GM19043 (cell line): Measurements from ENCODE around the gene CAMTA1.

ENCODE experiments used
- ATAC-seq: cut with Tn5 transposase; IDR thresholded peaks from one replicate; pipeline ENCODE4 v1.9.1; 2021; ENCODE audit warnings: low read depth; ENCODE audit not compliant: unreplicated experiment

CAMTA1 gene

DNA sequence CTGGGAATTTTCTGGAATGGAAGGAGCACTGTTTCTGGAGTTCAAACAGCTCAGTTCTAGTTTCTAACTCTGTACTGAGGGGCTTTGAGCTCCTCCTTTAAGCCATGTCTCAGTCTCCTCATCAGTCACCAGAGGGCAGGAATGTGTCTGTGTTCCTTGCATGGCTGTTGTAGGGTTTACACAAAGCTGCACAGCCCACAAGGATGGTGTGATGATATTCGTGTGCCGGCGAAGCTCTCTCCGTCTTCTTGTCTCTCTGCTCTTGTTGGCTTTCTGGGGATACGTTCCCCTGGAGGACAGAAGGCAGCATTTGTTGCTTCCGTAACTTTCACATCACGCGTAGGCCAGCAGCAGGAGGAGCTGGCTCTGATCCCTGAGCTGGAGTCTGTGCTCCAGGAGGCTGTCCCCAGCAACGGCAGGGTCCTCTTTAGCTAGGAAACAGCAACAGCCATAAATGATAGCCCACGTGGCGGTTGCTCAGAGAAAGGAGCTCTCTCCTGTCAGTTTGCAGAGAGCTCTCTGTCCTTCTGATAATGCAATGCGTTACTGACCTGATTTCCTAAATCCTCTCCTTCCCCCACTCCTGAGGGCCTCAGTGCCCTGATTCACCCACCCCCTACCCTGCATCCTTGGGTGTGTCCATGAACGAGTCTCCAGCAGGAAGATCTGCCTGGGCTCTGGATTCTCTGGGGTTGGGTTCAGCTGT, 796.7 kb downstream of the CAMTA1 start:
- no peak for ATAC-seq

DNA sequence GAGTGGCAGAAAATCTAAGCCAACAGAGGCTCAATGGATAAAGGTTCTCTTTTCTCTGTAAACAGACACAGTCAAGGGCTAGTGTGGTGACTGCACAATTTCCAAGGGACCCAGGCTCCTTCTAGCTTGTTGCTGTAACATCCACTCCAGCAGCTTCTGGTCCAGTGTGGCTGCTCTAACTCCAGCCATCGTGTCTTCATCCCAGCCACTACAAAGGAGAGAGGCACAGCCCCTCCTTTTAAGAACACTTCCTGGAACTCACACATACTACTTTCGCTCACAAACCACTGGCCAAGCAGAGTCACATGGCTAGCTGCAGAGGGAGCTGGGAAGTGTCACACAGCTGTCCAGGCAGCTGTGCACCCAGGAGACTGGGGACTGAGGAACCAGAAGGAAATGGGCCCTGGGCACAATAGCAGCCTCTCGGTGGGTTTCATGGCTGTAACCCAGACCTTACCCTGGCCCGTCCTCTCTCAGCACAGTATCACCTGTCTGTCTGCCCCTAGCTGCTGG, 797.3 kb downstream of the CAMTA1 start:
- no peak for ATAC-seq

GRCh38 chr1:7583291-7584096, 798.2 kb downstream of the CAMTA1 start:
- no peak for ATAC-seq

DNA sequence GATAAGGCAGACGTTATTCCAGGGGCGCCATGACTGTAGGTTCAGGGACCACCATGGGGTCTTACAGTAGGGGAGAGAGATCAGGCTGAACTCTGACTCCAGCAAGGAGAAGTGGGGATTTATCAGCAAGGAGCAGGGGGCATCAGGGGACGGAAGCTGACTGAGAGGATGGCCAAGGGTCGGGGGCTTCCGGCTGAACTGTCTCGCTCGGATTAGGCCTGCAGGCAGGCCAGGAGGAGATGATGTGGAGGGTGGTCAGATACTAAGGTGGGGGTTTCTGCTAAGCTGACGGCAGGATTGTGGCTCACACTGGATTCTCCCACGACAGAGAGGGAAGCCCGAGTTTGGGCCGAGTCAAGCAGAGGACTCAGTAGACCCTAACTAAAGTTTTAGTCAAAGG, 798.9 kb downstream of the CAMTA1 start:
- ATAC-seq: no peak

DNA sequence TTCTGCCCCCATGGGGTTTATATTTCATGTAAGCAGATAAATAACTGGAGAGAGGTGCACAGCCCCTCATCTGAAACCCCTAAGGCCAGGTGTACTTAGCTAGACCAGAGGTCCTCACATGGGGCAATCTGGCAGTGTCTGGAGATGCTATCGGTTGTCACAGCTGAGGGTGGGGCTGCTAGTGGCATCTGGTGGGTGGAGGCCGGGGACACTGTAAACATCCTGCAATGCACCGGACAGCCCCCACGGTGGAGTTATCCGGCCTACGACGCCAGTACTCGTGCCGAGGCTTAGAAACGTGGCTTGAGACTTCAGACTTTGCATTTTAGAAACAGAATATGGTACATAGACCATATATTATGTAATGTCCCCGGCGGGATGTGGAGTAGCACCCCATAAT, 799.4 kb downstream of the CAMTA1 start:
- no peak for ATAC-seq

DNA sequence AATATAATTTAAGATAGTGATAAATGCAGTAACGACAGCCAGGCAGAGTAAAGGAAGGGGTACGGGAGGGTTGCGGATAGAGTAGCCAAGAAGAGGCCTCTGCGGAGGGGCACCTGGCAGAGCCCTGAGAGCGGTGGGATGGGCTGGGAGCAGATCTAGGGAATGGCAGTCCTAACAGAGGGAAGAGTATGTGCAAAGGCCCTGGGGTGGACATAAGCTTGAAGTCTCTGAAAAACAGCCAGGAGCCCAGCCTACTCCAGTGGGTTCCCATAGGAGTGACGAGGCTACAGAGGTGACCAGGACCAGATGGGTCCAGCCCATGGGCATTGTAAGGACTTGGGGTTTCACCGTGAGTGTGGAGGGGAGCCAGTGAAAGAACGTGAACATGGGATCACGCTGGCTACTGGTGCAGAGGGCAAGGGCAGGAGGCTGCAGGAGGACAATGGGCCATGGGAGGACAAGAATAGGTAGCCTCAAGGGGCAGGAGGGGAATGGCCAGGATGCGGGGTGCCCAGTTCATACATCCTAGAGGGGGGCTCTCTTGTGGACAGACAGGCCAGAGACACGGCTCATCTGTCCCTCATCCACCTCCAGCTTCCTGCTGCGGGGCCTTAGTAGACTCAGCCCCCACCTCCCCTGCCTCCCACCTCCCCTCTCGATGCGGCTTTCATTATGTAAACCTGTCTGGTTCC, 800.1 kb downstream of the CAMTA1 start:
- no peak for ATAC-seq

- no peak for ATAC-seq
Measured at GRCh38 chr1:7586031-7586941, 801.0 kb downstream of the CAMTA1 start.

DNA sequence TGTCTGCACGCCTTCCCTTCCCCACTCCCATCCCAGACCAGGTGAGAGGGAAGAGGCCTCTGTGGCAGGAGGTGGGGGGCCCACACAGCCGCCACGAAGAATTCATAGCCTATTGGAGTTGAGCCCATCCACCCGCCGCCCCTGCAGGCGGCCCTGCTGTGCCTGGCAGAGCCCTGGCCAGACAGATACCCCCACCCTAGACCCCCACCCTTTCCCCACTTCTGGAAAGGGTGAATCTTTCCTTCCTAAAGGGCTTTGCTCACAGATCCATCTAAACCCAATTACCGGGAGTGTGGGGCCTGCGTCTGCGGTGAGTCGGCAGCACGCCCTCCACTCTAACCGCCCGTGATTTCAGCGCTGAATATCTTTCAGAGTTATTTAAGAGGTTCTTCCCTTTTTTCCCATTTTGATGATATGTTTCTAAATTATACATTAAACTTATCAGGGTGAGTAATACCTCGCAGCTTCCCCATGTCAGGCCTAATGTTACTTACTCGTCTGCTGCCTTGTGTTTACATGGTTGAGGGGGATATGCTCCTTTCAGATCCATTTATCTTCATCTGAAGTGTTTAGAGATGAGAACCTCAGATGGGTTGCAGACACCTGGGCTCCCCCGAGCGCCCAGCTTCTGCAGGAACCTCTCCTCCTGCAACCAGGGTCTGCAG, 802.0 kb downstream of the CAMTA1 start:
- ATAC-seq: no peak

GRCh38 chr1:7587773-7588456, 802.7 kb downstream of the CAMTA1 start:
- no peak for ATAC-seq

DNA sequence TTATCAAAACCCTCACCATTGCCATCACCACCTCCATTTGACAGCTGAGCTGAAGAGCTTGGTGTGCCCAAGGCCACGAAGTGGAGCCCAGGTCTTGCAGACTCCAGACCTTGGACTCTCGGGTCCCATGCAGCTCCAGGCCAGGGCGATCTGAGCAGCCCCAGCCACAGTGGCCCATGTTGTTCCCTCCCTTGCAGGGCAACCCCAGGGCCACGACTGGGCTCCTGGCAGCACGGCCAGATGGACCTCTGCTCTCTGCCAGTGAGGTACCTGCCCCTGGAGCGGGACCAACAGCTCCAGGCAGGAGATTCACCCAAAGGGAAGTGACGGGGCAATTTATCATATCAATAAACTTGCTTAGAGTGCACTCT, 803.2 kb downstream of the CAMTA1 start:
- ATAC-seq: no peak

- ATAC-seq: no peak
Measured at GRCh38 chr1:7589080-7589735, 804.0 kb downstream of the CAMTA1 start.

GRCh38 chr1:7589774-7590425, 804.6 kb downstream of the CAMTA1 start:
- ATAC-seq: no peak

- ATAC-seq: no peak
Measured at GRCh38 chr1:7590426-7590790, 805.2 kb downstream of the CAMTA1 start.

DNA sequence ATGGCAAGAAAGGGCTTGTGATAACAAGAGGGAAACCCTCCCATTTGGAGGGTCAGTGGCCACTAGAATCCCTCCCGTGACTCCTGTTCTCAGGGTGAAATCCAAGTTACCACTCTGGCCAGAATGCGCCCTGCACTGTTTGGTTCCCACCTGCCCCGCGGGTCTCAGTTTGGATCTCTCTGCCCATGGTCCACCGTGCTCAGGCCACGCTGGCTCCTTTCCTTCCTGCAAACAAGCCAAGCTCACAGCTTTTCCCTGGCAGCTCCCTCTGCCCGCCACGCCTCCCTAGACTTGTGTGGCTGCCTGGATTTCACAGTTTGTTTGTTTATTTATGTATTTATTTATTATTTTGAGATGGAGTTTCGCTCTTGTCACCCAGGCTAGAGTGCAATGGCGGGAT, 806.3 kb downstream of the CAMTA1 start:
- ATAC-seq: no peak

DNA sequence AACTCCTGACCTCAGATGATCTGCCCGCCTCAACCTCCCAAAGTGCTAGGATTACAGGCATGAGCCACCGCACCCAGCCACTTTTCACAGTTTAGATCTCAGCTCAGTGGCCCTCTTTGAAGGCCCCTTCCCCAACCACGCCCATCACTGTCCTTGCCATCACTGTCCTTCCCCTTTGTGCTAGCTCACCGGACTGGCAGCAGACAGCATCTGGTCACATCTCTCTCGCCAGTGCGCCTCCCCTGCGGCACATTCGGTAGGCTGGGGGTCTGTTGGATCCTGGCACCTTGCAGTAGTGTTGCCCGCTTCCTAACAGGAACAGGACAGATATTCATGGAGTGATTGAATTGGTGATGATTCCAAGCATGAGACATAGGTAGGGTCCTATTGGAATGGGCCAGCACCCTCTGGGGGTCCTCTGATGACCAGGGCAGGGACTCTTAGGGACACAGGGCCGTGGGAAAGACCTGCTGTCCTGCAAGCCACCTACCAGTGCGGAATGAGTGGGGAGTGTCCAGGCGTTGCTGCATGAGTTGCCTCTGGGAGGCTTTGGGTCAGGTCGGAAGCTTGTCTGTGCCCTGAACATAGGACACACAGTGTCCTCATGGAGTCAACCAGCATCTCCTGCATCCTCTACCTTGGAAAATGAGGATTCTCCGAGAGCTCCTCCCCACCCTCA, 807.0 kb downstream of the CAMTA1 start:
- no peak for ATAC-seq

GRCh38 chr1:7594002-7594713, 808.9 kb downstream of the CAMTA1 start:
- ATAC-seq: no peak

DNA sequence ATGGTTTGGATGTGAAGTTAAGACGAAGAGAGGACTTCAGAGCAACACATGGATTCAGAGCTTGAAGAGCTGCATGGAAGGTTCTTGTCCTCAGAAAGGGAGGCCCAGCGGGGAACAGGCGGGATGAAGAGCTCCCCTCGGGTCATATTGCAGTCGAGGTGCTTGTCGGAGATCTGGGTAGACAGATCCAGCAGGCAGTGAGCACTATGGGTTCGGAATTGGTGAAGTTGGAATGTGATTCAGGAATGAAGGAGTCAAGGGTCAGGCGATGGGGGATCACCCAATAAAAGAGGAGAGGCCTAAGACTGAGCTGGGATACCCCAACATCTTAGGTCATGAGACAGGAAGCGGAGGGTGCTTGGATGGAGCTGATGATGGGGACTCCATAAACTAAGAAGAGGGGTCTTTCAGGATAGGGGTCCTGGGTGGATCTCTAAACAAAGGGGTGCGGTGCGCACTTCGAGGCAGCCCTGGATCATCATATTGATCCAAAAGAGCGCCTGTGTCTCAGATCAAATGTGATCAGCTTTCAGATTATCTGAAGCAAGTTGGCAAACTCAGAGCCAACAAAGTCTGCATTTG, 809.6 kb downstream of the CAMTA1 start:
- ATAC-seq: no peak
